Measurements from ENCODE around the gene CCDC92. TPM values are rescaled to one million over a fixed set of nuclear protein-coding genes. Genes with fewer than 3 reads are reported as not detected.

The CCDC92 gene
- total and polyA plus RNA-seq, 2 of the 8 experiments (the other 6 are each of a cell fraction or from before 2014, with no cell fraction given), result 0.43 to 0.51 TPM

- CTCF ChIA-PET (ENCODE audit: partially characterized antibody), result interaction anchor here (0.7 to 3.6 kb wide), 6 partner anchors 11 to 202 kb away, joined by 3 to 9 read pairs (median 5); no protein-coding TSS in a partner anchor
- H3K4me1 ChIP-seq (replicated peaks in 1 of 4; ENCODE audit: control insufficient read depth in 3 of 4, insufficient read depth in 4 of 4, low read length in 3 of 4), result no peaks in the 10 kb centered on the region
- H2AFZ ChIP-seq (ENCODE audit: low read length), result no peak overlapping the region
- no peak overlapping the region for H2BK15ac ChIP-seq (ENCODE audit: low read length)
- peaks cover 5 to 10% of the 10 kb centered on the region in 2 experiments for H4K20me1 ChIP-seq (replicated peaks in 1 of 2; ENCODE audit: control insufficient read depth in 1 of 2, insufficient read depth in 2 of 2, low read length in 2 of 2)
- no peak overlapping the region for H3K18ac ChIP-seq (ENCODE audit: extremely low read depth, low read length)
- H3K23me2 ChIP-seq (ENCODE audit: low read depth, low read length), result no peaks in the 10 kb centered on the region
- 0 out of 8 replicates have a peak, but pooled peaks cover 0 to 2% (median 0%) of the 10 kb centered on the region in 4 experiments for H3K36me3 ChIP-seq (ENCODE audit: control insufficient read depth in 2 of 4, insufficient read depth in 4 of 4, low read length in 3 of 4)
- DNase-seq (ENCODE audit: low read depth in 1 of 2, low spot score in 2 of 2), result no peak
- no peak overlapping the region for H2BK5ac ChIP-seq (ENCODE audit: low read depth, low read length)
- H3K9me3 ChIP-seq (ENCODE audit: insufficient read depth in 2 of 2, low read depth in 1 of 2, low read length in 1 of 2), result no peaks in the 10 kb centered on the region
- H3K4ac ChIP-seq (replicated peaks; ENCODE audit: insufficient read length, low read depth, low read length), result no peak overlapping the region
- no peak overlapping the region for H3K23ac ChIP-seq (ENCODE audit: insufficient read length)
- H3K4me2 ChIP-seq (ENCODE audit: insufficient read depth in 1 of 2, low read depth in 2 of 2, low read length in 2 of 2), result no peak overlapping the region
- no peak overlapping the region for H2BK20ac ChIP-seq (ENCODE audit: low read length)
- H4K91ac ChIP-seq (replicated peaks; ENCODE audit: insufficient read length, low read length), result no peak overlapping the region
- H3K4me3 ChIP-seq (ENCODE audit: extremely low read depth in 1 of 4, insufficient read depth in 2 of 4, low read depth in 3 of 4, low read length in 4 of 4), result no peak overlapping the region
- POLR2A ChIA-PET (ENCODE audit: partially characterized antibody), result no interaction called here
- no peak overlapping the region for H2BK120ac ChIP-seq (replicated peaks; ENCODE audit: low read depth, low read length)
- WGBS, 2 experiments (ENCODE audit: extremely low coverage in 1 of 2, insufficient coverage in 1 of 2, insufficient read length in 1 of 2, insufficient replicate concordance in 2 of 2, low coverage in 1 of 2, low lambda C conversion rate in 2 of 2, missing lambda C conversion rate in 1 of 2), result 87% methylated on average over 2 of the region's 2 CpGs; no CpG with 5 or more reads in 1 of the 2 experiments
- no peak overlapping the region for H3K27ac ChIP-seq (ENCODE audit: low read depth, low read length)
- no peaks in the 10 kb centered on the region for H3K79me2 ChIP-seq (ENCODE audit: control insufficient read depth in 1 of 2, insufficient read depth in 2 of 2, low read length in 2 of 2)
- no peak overlapping the region for H3K56ac ChIP-seq (replicated peaks; ENCODE audit: insufficient read length, low read depth, low read length)
- no peak for FAIRE-seq
- H4K8ac ChIP-seq (ENCODE audit: extremely low read depth, insufficient read depth, low read length), result no peak overlapping the region
- H2BK12ac ChIP-seq (ENCODE audit: low read depth, low read length), result no peak overlapping the region
- no peak overlapping the region; a peak in 1 of 7 replicates for H3K9ac ChIP-seq (replicated peaks in 1 of 4; ENCODE audit: extremely low read depth in 1 of 4, low read depth in 3 of 4, low read length in 3 of 4)
- no peak overlapping the region for H3K14ac ChIP-seq (ENCODE audit: insufficient read length)
- H3K79me1 ChIP-seq (ENCODE audit: low read depth, low read length), result no peaks in the 10 kb centered on the region
- H3K27me3 ChIP-seq (replicated peaks in 1 of 4; ENCODE audit: control insufficient read depth in 3 of 4, extremely low read depth in 1 of 4, insufficient read depth in 3 of 4, low read length in 3 of 4), result no peaks in the 10 kb centered on the region
- no peak overlapping the region for H2AK5ac ChIP-seq (ENCODE audit: low read depth, low read length)
- H4K5ac ChIP-seq (ENCODE audit: insufficient read length, low read depth, low read length), result no peak overlapping the region
- TF ChIP-seq CHD2 (IDR thresholded peaks at IDR 0.05; ENCODE audit: low read length) (no peak), PHF8 (conservative IDR thresholded peaks at IDR 0.05; ENCODE audit: low read depth, low read length) (no peak), POLR2AphosphoS5 (IDR thresholded peaks at IDR 0.05; ENCODE audit: low read depth, low read length) (no peak), HDAC6 (IDR thresholded peaks at IDR 0.05; ENCODE audit: low read depth, low read length) (no peak), KDM5A (IDR thresholded peaks at IDR 0.05; ENCODE audit: low read length) (no peak), SP1 (IDR thresholded peaks at IDR 0.05; ENCODE audit: low read depth, low read length) (no peak), NRF1 (IDR thresholded peaks at IDR 0.05; ENCODE audit: low read depth, low read length) (no peak), ATF3 (IDR thresholded peaks at IDR 0.05; ENCODE audit: insufficient read depth, low read depth, low read length) (no peak), SUZ12 (IDR thresholded peaks at IDR 0.05; ENCODE audit: low read length) (no peak), RNF2 (IDR thresholded peaks at IDR 0.05; ENCODE audit: borderline replicate concordance, low read depth, low read length, missing control alignments, poor library complexity, severe bottlenecking) (no peak), SP4 (IDR thresholded peaks at IDR 0.05; ENCODE audit: low read length) (no peak), FOSL1 (IDR thresholded peaks at IDR 0.05; ENCODE audit: insufficient read depth, low read depth, low read length) (no peak), CBX8 (IDR thresholded peaks at IDR 0.05; ENCODE audit: borderline replicate concordance, low read depth, low read length) (no peak), SAP30 (IDR thresholded peaks at IDR 0.05; ENCODE audit: insufficient read depth, insufficient replicate concordance, low read length) (no peak)
These were observed 30.0 kb upstream of the CCDC92 start for GRCh38 chr12:124002654-124003053.
